MM.1S (cell line): ENCODE data around the gene ADAMTS17.

Source experiments
- DNase-seq: peaks from one replicate; pipeline ENCODE4 v3.0.0-alpha.2; 2015
- H2AFZ ChIP-seq: fragments of 300-600 bp; sonication (generic); 2 replicates; pipeline ENCODE4 v1.6.0; 2016; ENCODE audit warnings: antibody characterized with exemption, low read length
- H3F3A ChIP-seq: fragments of 300-600 bp; sonication (generic); 2 replicates; pipeline ENCODE4 v1.6.1; 2016; ENCODE audit warnings: mild to moderate bottlenecking, antibody characterized with exemption, low read length, moderate library complexity, mixed read lengths; ENCODE audit not compliant: insufficient read depth
- H3K27ac ChIP-seq: fragments of 300-600 bp; sonication (generic); 2 replicates; pipeline ENCODE4 v1.5.1; 2016; ENCODE audit warnings: mild to moderate bottlenecking, low read length
- H3K27me3 ChIP-seq: fragments of 300-600 bp; sonication (generic); replicated peaks from 2 replicates; pipeline ENCODE4 v1.6.0; 2016; ENCODE audit warnings: low read length; ENCODE audit not compliant: insufficient read depth
- H3K36me3 ChIP-seq: fragments of 300-600 bp; sonication (generic); replicated peaks from 2 replicates; pipeline ENCODE4 v1.6.1; 2016; ENCODE audit warnings: mild to moderate bottlenecking, low read length, mixed read lengths; ENCODE audit not compliant: insufficient read depth
- H3K4me1 ChIP-seq: fragments of 300-600 bp; sonication (generic); 2 replicates; pipeline ENCODE4 v1.6.1; 2016; ENCODE audit warnings: low read length, mixed read lengths
- H3K4me2 ChIP-seq: fragments of 300-600 bp; sonication (generic); 2 replicates; pipeline ENCODE4 v1.6.0; 2016; ENCODE audit warnings: low read depth, low read length
- H3K4me3 ChIP-seq: fragments of 300-600 bp; sonication (generic); 2 replicates; pipeline ENCODE4 v1.5.1; 2016; ENCODE audit warnings: low read length, mixed read lengths
- H3K79me2 ChIP-seq: fragments of 300-600 bp; sonication (generic); 2 replicates; pipeline ENCODE4 v1.6.1; 2016; ENCODE audit warnings: mixed run types, low read length, mixed read lengths
- H3K9ac ChIP-seq: fragments of 300-600 bp; sonication (generic); 2 replicates; pipeline ENCODE4 v1.6.1; 2016; ENCODE audit warnings: low read length, mixed read lengths
- H3K9me2 ChIP-seq: fragments of 300-600 bp; sonication (generic); replicated peaks from 2 replicates; pipeline ENCODE4 v1.6.1; 2016; ENCODE audit warnings: mild to moderate bottlenecking, low read length, mixed read lengths; ENCODE audit not compliant: insufficient read depth
- H3K9me3 ChIP-seq: fragments of 300-600 bp; sonication (generic); replicated peaks from 2 replicates; pipeline ENCODE4 v1.6.1; 2016; ENCODE audit warnings: mild to moderate bottlenecking, low read length, mixed read lengths; ENCODE audit not compliant: insufficient read depth
- H4K20me1 ChIP-seq: fragments of 300-600 bp; sonication (generic); 2 replicates; pipeline ENCODE4 v1.6.1; 2016; ENCODE audit warnings: mild to moderate bottlenecking, low read length, moderate library complexity, mixed read lengths; ENCODE audit not compliant: insufficient read depth
- CTCF ChIP-seq: fragments of 300-600 bp; sonication (generic); IDR thresholded peaks from 2 replicates; pipeline ENCODE4 v1.5.1; 2016; ENCODE audit warnings: antibody characterized with exemption, low read length, mixed read lengths
- EZH2 ChIP-seq: fragments of 300-600 bp; sonication (generic); optimal IDR thresholded peaks from 2 replicates; pipeline ENCODE3; 2017; ENCODE audit warnings: low read depth, mild to moderate bottlenecking, antibody characterized with exemption, low read length, mixed read lengths
- EZH2phosphoT487 ChIP-seq: fragments of 300-600 bp; sonication (generic); IDR thresholded peaks from 2 replicates; pipeline ENCODE4 v1.6.1; 2018; ENCODE audit warnings: antibody characterized with exemption, low read length

ADAMTS17 gene

GRCh38 chr15:99974246-99974645 is 367.5 kb downstream of the ADAMTS17 start:
- Histone ChIP-seq H3K9me3 (no peaks in the 10 kb centered on the region), H3K27me3 (no peaks in the 10 kb centered on the region), H3K4me2 (no peak overlapping the region), H3K4me3 (no peak overlapping the region), H3K79me2 (no peaks in the 10 kb centered on the region), H2AFZ (no peak overlapping the region), H3K9ac (no peak overlapping the region), H3K4me1 (no peaks in the 10 kb centered on the region), H4K20me1 (no peaks in the 10 kb centered on the region), H3K36me3 (no peaks in the 10 kb centered on the region), H3K27ac (no peak overlapping the region), H3K9me2 (no peaks in the 10 kb centered on the region), H3F3A (no peaks in the 10 kb centered on the region)
- TF ChIP-seq EZH2 (no peak), CTCF (no peak), EZH2phosphoT487 (no peak)
- DNase-seq: no peak

GRCh38 chr15:99973351-99973750 is 368.4 kb downstream of the ADAMTS17 start:
- Histone ChIP-seq H3K4me1 (no peaks in the 10 kb centered on the region), H3K79me2 (no peaks in the 10 kb centered on the region), H2AFZ (no peak overlapping the region), H3K9me3 (no peaks in the 10 kb centered on the region), H4K20me1 (no peaks in the 10 kb centered on the region), H3K9me2 (no peaks in the 10 kb centered on the region), H3K27me3 (no peaks in the 10 kb centered on the region), H3F3A (no peaks in the 10 kb centered on the region), H3K4me3 (no peak overlapping the region), H3K27ac (no peak overlapping the region), H3K36me3 (no peaks in the 10 kb centered on the region), H3K4me2 (no peak overlapping the region), H3K9ac (no peak overlapping the region)
- no peak for TF ChIP-seq CTCF
- no peak for TF ChIP-seq EZH2phosphoT487
- TF ChIP-seq EZH2: no peak
- DNase-seq: no peak

- no peaks in the 10 kb centered on the region for H3K36me3 ChIP-seq
- H3K27ac ChIP-seq: no peak overlapping the region
- no peak for DNase-seq
- no peak overlapping the region for H3K4me2 ChIP-seq
- no peaks in the 10 kb centered on the region for H3K4me1 ChIP-seq
- no peak overlapping the region for H3K4me3 ChIP-seq
- no peaks in the 10 kb centered on the region for H3K27me3 ChIP-seq
- H3K79me2 ChIP-seq: no peaks in the 10 kb centered on the region
- TF ChIP-seq EZH2phosphoT487: no peak
- TF ChIP-seq EZH2: no peak
- no peak for TF ChIP-seq CTCF
- no peaks in the 10 kb centered on the region for H3K9me3 ChIP-seq
- H4K20me1 ChIP-seq: no peaks in the 10 kb centered on the region
- H3F3A ChIP-seq: no peaks in the 10 kb centered on the region
- no peaks in the 10 kb centered on the region for H3K9me2 ChIP-seq
- no peak overlapping the region for H3K9ac ChIP-seq
- H2AFZ ChIP-seq: no peak overlapping the region
These were observed 370.8 kb downstream of the ADAMTS17 start for GRCh38 chr15:99970891-99971430.
